GM10847 (cell line): ENCODE results near the gene EXOC3L4.

ENCODE experiments used
- POLR2A ChIP-seq: IDR thresholded peaks from 2 replicates; pipeline ENCODE4 v1.6.1; 2011; ENCODE audit not compliant: insufficient read length; ENCODE audit errors: extremely low read depth

The EXOC3L4 gene

DNA sequence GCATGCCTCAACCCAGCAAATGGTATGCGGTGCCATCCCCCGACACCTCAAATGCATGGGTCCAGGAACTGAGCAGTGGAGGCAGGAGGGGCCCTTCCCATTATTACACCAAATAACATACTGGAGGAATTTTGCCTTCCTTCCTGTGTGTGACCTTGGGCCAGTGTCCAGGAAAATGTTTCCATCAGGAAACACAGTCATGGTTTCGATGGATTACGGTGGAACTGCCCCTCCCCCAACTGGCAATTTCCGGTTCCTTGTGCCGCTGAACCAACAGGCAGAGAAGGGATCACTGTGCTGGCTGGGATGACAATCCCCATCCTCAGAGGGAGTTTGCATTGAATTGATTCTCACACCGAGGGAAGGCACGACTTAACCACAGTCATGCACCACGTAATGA is 28.1 kb upstream of the EXOC3L4 start:
- TF ChIP-seq POLR2A, result no peak

GRCh38 chr14:103067231-103067954 is 27.1 kb upstream of the EXOC3L4 start:
- TF ChIP-seq POLR2A, result no peak

DNA sequence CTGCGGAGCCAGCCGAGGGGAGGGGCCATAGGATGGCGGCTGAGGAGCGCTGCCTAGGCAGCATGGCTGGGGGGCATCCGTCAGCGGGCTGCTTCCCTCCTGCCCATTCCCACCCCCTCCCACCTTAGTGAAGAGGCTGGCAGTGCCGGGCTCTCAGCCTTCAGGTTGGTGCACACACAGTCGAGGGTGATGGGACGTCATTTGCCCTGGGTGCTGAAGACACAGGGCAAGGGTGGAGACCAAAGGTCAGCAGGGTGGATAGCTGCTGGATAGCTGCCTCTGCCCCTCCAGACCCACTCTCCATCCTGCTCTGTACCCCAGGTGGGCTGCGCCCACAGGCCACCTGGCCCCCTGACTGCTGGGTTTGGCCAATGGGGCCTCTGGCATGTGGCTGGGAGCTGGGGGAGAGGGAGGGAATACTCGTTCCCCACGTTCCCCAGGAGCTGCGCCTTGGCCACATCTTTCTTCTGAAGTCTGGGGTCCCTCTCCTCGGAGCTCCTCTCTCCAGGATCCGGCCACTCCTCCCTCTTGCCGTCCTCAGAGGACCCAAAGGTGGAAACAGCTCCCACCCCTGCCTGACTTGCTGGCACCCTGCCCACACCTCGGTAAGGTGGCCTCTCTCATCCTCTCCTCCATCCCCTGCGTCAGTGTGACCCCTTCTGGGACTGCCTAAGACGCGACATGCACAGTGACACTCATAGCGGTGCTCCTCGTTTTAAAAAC is 26.0 kb upstream of the EXOC3L4 start:
- no peak for TF ChIP-seq POLR2A

DNA sequence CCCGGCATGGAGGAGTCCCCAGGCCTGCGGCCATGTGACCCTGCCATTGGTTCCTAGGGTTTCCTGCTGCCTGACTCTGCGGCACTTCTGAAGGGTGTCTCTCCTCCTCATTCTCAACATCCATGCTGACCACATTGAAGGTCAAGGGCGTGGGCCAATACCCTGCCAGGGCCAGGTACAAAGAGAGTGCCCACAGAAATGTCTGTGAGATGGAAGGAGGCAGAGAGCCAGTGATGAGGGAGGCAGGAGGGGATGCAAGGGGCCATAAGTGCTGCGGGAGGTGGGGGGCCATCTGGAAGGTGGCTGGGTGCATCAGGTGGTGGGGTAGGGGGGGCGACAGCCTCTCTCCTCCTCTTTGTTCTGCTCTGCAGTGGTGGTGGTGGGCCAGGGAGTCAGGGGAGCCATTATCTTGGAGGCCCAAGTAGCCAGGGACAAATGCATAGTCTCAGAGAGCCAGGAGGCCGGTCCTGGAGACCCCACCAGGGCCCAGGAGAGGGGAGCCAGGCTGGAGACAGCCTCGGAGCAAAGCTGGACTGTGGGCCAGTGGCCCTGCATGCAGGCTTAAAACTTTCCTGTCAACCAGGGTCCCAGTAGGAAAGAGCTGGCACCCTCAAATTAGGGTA is 24.2 kb upstream of the EXOC3L4 start:
- no peak for TF ChIP-seq POLR2A

DNA sequence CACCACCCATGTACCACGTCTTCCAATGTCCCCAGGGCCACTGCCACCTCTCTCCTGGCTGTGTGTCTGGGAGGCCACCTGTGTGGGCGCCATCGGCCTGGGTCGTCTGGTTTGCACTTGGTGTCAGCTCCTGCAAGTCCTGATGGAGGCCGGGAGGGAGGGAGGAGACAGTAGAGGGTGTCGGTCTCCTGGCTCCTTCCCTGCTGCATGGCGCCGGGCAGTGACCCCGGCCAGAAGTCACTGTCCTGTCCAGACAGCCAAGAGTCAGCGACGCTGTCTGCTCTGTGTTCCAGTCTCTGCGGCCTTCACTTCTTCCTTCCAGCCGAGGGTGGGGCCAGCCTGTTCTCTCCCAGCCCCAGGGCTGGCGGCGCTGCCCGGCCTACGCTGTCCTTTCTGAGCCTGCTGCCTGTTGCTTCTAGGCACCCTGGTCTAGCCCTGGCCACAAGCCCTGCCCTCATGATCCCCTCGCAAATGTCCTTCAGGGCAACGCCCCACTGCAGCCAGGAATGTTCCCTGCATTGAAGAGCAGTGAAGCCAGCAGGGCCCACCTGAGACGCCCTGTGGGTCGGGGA is 23.5 kb upstream of the EXOC3L4 start:
- TF ChIP-seq POLR2A, result no peak

GRCh38 chr14:103071544-103072251 is 22.8 kb upstream of the EXOC3L4 start:
- no peak for TF ChIP-seq POLR2A

GRCh38 chr14:103072595-103073366 is 21.7 kb upstream of the EXOC3L4 start:
- TF ChIP-seq POLR2A, result no peak

GRCh38 chr14:103073367-103073875 is 21.1 kb upstream of the EXOC3L4 start:
- TF ChIP-seq POLR2A, result no peak

GRCh38 chr14:103073876-103074728 is 20.4 kb upstream of the EXOC3L4 start:
- TF ChIP-seq POLR2A, result no peak

GRCh38 chr14:103074729-103075367 is 19.7 kb upstream of the EXOC3L4 start:
- TF ChIP-seq POLR2A, result no peak

- no peak for TF ChIP-seq POLR2A
Measured at GRCh38 chr14:103078420-103078749, 16.1 kb upstream of the EXOC3L4 start.

DNA sequence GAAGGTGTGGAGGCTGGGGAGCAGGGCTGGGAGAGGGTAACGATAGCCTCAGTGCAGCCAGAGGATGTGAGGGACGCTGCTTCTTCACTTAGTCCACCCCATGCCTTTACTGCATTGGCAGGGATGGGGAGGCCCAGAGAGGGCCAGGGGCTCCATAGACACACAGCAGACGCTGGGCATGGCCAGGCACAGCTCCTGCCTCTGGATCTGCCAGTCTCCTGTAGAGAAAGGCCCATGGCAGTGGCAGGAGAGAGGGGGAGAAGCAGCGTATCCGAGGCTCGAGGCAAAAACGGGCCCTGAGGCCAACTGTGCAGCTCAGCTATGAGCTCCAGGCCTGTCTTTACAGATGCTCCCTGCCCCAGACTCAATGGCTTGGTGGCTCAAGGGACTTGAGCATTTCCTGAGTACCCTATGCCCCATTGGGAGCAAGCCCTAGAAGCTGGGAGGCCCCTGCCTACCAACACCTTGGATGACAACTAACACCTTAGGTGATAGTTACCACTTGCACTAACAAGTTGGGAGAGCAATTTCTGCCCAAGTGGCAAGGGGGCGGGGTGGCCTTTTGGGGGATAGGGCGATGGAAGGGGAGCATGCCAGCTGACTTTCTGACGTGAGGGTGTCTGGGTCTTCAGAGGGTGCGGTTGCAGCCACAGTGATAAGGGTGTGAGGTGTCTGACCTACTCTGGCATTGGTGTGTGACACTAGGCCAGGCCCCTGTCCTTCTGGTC is 15.5 kb upstream of the EXOC3L4 start:
- TF ChIP-seq POLR2A, result no peak
